T-cell (primary cell): ENCODE data around the gene MRAP. TPM values are rescaled to one million over a fixed set of nuclear protein-coding genes. Genes with fewer than 3 reads are reported as not detected.

Experiments used
- ATAC-seq, 4 experiments: fragments of 200-7000 bp in 3 of 4; fragments of 150-1000 bp in 1 of 4; cut with Tn5 transposase; replicated peaks in 1 of 4; 1 replicate in 3 of 4; 2 replicates in 1 of 4; pipeline ENCODE4 v1.10.0; 2021; ENCODE audit warnings: moderate library complexity in 3 of 4, mild to moderate bottlenecking in 2 of 4, moderate number of reproducible peaks in 1 of 4
- CTCF ChIA-PET, 2 donors: fragments of 300-600 bp; sonication (Branson Sonifier 250); formaldehyde crosslinking; loops; one replicate each; lab custom pipeline; 2022; ENCODE audit warnings: antibody characterized with exemption in 2 of 2; lab: Charles Lee
- POLR2A ChIA-PET, 2 donors: fragments of 300-600 bp; sonication (Branson Sonifier 250); formaldehyde crosslinking; loops; one replicate each; lab custom pipeline; 2022; ENCODE audit warnings: antibody characterized with exemption in 2 of 2; lab: Charles Lee
- DNase-seq, 35 experiments: peaks; one replicate each; pipeline versions ENCODE4 v3.0.0 to v3.0.0-alpha.2; 2013 to 2023
- H3K27ac ChIP-seq: one replicate; pipeline ENCODE4 v1.5.1; 2013; ENCODE audit warnings: low read length
- H3K27me3 ChIP-seq, 2 experiments: replicated peaks in 1 of 2; 1 replicate in 1 of 2; 2 replicates in 1 of 2; pipeline versions ENCODE4 v1.6.1 to v1.7.0; 2013; ENCODE audit warnings: low read length in 1 of 2, mixed read lengths in 1 of 2; ENCODE audit not compliant: control insufficient read depth in 2 of 2, insufficient read depth in 2 of 2; ENCODE audit errors: extremely low read depth in 1 of 2
- H3K36me3 ChIP-seq, 2 donors: 1 replicate in 1 of 2; 2 replicates in 1 of 2; pipeline versions ENCODE4 v1.6.1 to v1.7.0; 2013; ENCODE audit warnings: low read length in 1 of 2; ENCODE audit not compliant: control insufficient read depth in 2 of 2, insufficient read depth in 1 of 2; ENCODE audit errors: extremely low read depth in 1 of 2
- H3K4me1 ChIP-seq, 2 experiments: 1 replicate in 1 of 2; 2 replicates in 1 of 2; pipeline versions ENCODE4 v1.6.1 to v1.7.0; 2013; ENCODE audit warnings: low read length in 2 of 2, mixed read lengths in 1 of 2; ENCODE audit not compliant: insufficient read depth in 2 of 2, control insufficient read depth in 1 of 2; ENCODE audit errors: extremely low read depth in 1 of 2
- H3K4me3 ChIP-seq, 2 donors: 1 replicate in 1 of 2; 2 replicates in 1 of 2; pipeline versions ENCODE4 v1.5.1 to v1.7.0; 2013; ENCODE audit warnings: mild to moderate bottlenecking in 2 of 2, low read length in 1 of 2, moderate library complexity in 1 of 2; ENCODE audit not compliant: control insufficient read depth in 1 of 2; ENCODE audit errors: extremely low read depth in 1 of 2
- H3K9me3 ChIP-seq: 2 replicates; pipeline ENCODE4 v1.7.0; 2013
- H3K27ac Mint-ChIP-seq, 2 donors: one replicate each; pipeline ENCODE4 v1.8.0; 2020 to 2021; ENCODE audit warnings: mild to moderate bottlenecking in 2 of 2, mixed read lengths in 2 of 2
- H3K27me3 Mint-ChIP-seq, 2 donors: one replicate each; pipeline ENCODE4 v1.8.0; 2021 to 2022; ENCODE audit warnings: mixed read lengths in 2 of 2
- H3K36me3 Mint-ChIP-seq: one replicate; pipeline ENCODE4 v1.8.0; 2021; ENCODE audit warnings: mixed read lengths
- H3K4me1 Mint-ChIP-seq, 3 donors: one replicate each; pipeline ENCODE4 v1.8.0; 2020 to 2022; ENCODE audit warnings: mixed read lengths in 3 of 3, mild to moderate bottlenecking in 1 of 3
- H3K4me3 Mint-ChIP-seq, 3 donors: one replicate each; pipeline ENCODE4 v1.8.0; 2020 to 2022; ENCODE audit warnings: mild to moderate bottlenecking in 3 of 3, mixed read lengths in 3 of 3, moderate library complexity in 3 of 3
- H3K9me3 Mint-ChIP-seq, 3 donors: one replicate each; pipeline ENCODE4 v1.8.0; 2020 to 2022; ENCODE audit warnings: mixed read lengths in 3 of 3
- WGBS: methylation state at CpG from one replicate; pipeline ENCODE4 v1.1.5; 2013; ENCODE audit warnings: missing lambda C conversion rate; ENCODE audit not compliant: insufficient coverage; 5-methylcytosine and 5-hydroxymethylcytosine counted together
- total RNA-seq, 35 experiments: library from RNA in 6 of 35; stranded (reverse) in 6 of 35; fragments of 120-200 nt in 1 of 35; gene quantifications; one replicate each; pipeline versions ENCODE4 v1.2.1 to v1.2.4 and lab custom pipeline; 2013 to 2026

MRAP gene
- total RNA-seq, 5 donors from 2014 or later (not counting 1 experiment from before 2014, with no cell fraction given) = not detected

DNA sequence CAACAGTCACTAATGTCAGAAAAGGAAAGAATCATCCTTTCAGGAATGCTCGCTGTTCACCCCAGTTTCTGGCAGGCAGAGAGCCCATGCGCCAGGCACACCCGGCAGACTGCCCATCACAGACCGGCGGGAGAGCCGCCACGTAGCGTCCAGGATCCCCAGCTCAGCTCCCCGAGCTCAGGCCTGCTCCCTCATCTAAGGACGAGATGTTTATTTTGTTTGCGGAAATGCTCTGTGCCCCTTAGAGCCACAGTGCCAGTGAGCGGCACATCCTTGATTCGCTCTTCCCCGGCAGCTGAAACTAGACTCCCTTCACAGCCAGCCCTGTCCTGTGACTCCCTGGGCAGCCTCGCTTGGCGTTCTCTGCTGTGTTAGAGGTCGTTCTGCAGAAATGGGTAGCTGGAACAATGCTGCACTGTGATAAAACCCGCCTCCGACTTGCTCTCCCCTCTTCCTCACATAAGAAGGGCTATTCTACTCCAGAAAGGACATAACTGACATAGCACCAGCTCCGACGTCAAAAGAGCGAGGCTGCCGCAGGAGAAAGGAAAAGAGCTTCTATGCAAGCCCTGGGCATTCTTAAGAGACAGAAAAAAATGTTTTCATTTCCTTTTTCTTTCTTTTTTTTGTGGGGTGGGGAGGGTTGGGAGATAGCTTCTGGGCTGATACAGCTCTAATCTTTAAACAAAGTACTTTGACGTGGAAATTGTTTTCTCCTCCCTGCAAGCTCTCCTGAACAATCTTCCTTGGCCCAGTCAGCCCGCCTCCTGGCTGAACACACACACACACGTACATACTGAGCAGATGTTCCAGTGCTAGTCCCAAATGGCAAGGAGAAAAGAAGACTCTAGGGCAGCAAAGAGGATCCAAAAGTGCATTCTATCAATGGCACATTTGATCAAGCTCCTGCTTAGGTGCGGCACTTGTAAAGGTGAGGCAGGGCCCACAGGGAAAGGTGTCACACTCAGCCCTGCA is 37.2 kb downstream of the MRAP start:
- ChIA-PET POLR2A (no interaction called here), CTCF (interaction anchor here in 1 of 2 donors (0.7 kb wide), 1 partner anchor 12 kb away, joined by 6 read pairs; no protein-coding TSS in a partner anchor)
- no peaks in the 10 kb centered on the region for H3K9me3 Mint-ChIP-seq
- Histone ChIP-seq H3K27me3 (no peaks in the 10 kb centered on the region), H3K27ac (no peak overlapping the region), H3K4me1 (no peaks in the 10 kb centered on the region), H3K9me3 (no peaks in the 10 kb centered on the region), H3K36me3 (peaks cover 30 to 81% of the 10 kb centered on the region in 2 donors), H3K4me3 (no peak overlapping the region)
- ATAC-seq = no peak
- WGBS = 93% methylated on average over 23 of the region's 27 CpGs
- no peaks in the 10 kb centered on the region for H3K4me1 Mint-ChIP-seq
- H3K4me3 Mint-ChIP-seq = no peak overlapping the region
- no peak overlapping the region for H3K27ac Mint-ChIP-seq
- peaks cover 83% of the 10 kb centered on the region for H3K36me3 Mint-ChIP-seq
- H3K27me3 Mint-ChIP-seq = no peaks in the 10 kb centered on the region
- no peak for DNase-seq

DNA sequence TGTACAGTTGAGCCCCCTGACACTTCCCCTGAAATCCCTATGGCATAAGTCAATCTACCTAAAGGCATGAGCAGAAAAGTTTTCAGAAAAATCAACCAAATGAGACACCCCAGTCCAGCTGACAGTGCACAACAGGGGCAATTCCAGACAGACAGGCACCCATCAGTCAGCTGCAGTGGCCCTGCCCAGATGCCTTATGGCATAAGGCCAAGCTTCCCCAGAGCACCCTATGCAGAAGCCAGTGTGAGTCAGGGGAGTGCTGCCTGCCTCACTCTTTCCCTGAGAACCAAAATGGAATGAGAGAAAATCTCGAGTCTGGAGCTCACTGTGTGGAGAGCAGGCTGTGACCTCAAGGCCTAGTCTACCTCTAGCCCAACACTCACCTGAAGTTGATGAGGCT is 38.1 kb downstream of the MRAP start:
- no peaks in the 10 kb centered on the region for H3K9me3 ChIP-seq
- no peaks in the 10 kb centered on the region for H3K9me3 Mint-ChIP-seq
- no peaks in the 10 kb centered on the region for H3K27me3 Mint-ChIP-seq
- H3K36me3 Mint-ChIP-seq = peaks cover 85% of the 10 kb centered on the region
- DNase-seq (no peak), ATAC-seq (no peak)
- H3K36me3 ChIP-seq = peaks cover 26 to 81% of the 10 kb centered on the region in 2 donors
- H3K4me3 Mint-ChIP-seq = no peak overlapping the region
- no peaks in the 10 kb centered on the region for H3K4me1 ChIP-seq
- WGBS = 100% methylated on average over 1 of the region's 1 CpG
- H3K27ac Mint-ChIP-seq = no peak overlapping the region
- H3K27me3 ChIP-seq = no peaks in the 10 kb centered on the region
- ChIA-PET POLR2A (no interaction called here), CTCF (no interaction called here)
- no peak overlapping the region for H3K4me3 ChIP-seq
- no peaks in the 10 kb centered on the region for H3K4me1 Mint-ChIP-seq
- H3K27ac ChIP-seq = no peak overlapping the region

DNA sequence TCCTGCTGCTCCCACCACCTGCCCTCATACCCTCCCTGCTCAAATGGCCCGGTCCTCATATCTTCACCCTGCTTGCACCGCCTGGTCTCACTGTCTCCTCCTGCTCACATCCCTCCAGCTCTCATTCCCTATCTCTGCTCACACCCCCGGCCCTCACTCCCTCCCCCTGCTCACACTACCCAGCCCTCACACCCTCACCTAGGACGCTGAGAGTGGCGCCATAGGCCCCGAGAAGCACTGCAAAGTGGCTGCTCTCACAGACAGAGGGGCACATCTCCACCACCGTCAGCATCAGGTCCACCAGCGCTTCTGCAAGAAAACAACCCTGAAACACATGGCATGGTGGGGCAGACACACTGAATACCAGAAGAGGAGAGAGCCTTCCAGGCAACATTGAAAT is 38.6 kb downstream of the MRAP start:
- ChIA-PET POLR2A (no interaction called here), CTCF (no interaction called here)
- no peaks in the 10 kb centered on the region for H3K27me3 Mint-ChIP-seq
- Histone ChIP-seq H3K4me1 (no peaks in the 10 kb centered on the region), H3K4me3 (no peak overlapping the region), H3K27ac (no peak overlapping the region), H3K27me3 (no peaks in the 10 kb centered on the region), H3K9me3 (no peaks in the 10 kb centered on the region), H3K36me3 (peaks cover 22 to 82% of the 10 kb centered on the region in 2 donors)
- H3K4me3 Mint-ChIP-seq = no peak overlapping the region
- WGBS = 91% methylated on average over 5 of the region's 8 CpGs
- no peaks in the 10 kb centered on the region for H3K4me1 Mint-ChIP-seq
- DNase-seq (no peak), ATAC-seq (no peak)
- H3K27ac Mint-ChIP-seq = no peak overlapping the region
- H3K9me3 Mint-ChIP-seq = no peaks in the 10 kb centered on the region
- H3K36me3 Mint-ChIP-seq = peaks cover 81% of the 10 kb centered on the region

DNA sequence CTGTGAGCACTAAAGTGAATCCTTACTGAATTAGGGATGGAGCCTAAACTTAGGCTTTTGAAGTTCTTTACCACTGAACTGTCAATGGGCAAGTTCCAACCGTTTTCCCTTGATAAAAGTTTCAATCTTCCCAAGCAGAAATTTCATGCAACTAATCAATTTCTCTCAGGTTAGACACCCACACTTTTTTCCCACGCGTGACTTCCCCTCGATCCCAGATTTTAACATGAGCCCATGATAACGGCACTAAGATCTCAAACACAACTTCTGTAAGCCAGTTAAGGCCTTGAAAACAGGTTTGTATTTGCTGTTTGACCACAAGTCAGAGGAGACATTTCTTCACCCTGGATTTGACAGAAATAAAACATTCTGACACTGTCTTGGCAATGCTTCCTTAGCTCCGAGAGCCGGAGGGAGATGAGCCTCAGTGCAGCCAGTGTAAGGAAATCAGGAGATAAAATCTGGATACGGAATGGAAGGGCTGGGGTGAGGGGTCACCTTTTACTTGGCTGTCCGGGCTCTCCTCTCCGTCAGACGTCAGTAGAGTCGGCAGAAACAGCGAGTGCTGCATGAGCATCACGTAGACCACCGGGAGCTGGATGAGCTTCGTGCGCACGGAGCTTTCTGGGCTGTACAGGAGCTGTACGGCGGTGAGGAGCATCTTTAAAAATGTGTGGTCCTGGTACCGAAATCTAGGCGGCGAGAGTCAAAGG is 39.7 kb downstream of the MRAP start:
- ChIA-PET CTCF (no interaction called here), POLR2A (no interaction called here)
- no peak overlapping the region for H3K27ac Mint-ChIP-seq
- no peak for ATAC-seq
- Histone ChIP-seq H3K9me3 (no peaks in the 10 kb centered on the region), H3K27me3 (no peaks in the 10 kb centered on the region), H3K4me3 (no peak overlapping the region), H3K36me3 (peaks cover 26 to 85% of the 10 kb centered on the region in 2 donors), H3K27ac (no peak overlapping the region), H3K4me1 (no peaks in the 10 kb centered on the region)
- no peak for DNase-seq
- H3K27me3 Mint-ChIP-seq = no peaks in the 10 kb centered on the region
- H3K4me3 Mint-ChIP-seq = no peak overlapping the region
- H3K4me1 Mint-ChIP-seq = no peaks in the 10 kb centered on the region
- H3K9me3 Mint-ChIP-seq = no peaks in the 10 kb centered on the region
- 95% methylated on average over 16 of the region's 23 CpGs for WGBS
- peaks cover 78% of the 10 kb centered on the region for H3K36me3 Mint-ChIP-seq

DNA sequence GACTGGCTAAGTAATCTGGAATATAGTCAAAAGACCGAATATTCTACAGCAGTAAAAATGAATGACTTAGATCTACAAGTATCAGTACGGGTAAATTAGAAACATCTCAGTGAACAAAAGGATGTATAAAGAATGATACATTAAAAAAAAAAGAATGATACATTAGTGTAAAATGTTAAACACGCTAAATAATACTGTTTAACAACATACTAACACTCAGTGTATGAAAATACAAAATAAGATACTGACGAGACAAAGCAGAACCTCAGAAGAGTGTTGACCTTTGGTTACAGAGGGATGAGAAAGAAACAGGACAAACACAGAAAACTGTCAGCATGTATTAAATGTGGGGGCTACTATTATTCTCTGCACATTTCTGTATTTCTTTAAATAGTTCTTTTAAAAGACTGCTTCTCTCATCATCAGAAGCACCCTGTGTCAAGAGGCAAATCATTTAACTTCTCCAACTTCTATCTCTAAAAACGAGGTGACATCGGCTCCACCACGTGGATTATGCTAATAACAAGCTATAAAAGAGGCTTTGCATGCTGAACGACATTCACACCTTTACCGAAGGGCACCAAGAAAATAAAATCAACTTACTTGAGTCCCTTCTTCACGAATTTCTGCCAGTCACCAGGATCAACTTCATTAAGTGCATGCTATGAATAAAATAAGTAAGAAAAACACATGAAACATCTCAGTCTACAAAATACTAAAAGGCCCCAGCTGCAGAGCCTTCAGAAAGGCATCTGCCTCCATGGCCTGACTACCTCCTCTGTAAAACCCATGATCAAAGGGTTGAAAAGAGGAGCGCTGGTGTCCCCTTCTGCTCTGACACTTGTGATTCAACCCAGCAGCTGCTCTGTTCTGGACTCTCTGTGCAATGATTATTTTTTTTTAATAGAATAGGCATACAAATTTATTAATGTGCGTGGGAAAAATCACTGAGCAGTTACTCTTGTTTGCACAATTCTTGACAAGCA is 42.5 kb downstream of the MRAP start:
- WGBS = 100% methylated on average over 3 of the region's 12 CpGs
- POLR2A ChIA-PET = no interaction called here
- Histone ChIP-seq H3K36me3 (peaks cover 31 to 90% of the 10 kb centered on the region in 2 donors), H3K4me1 (no peaks in the 10 kb centered on the region), H3K27me3 (no peaks in the 10 kb centered on the region), H3K27ac (no peak overlapping the region), H3K9me3 (no peaks in the 10 kb centered on the region), H3K4me3 (no peak overlapping the region)
- Mint-ChIP-seq H3K27ac (no peak overlapping the region), H3K27me3 (no peaks in the 10 kb centered on the region), H3K9me3 (peaks cover 7 to 14% (median 10%) of the 10 kb centered on the region in 3 donors), H3K4me1 (no peaks in the 10 kb centered on the region), H3K4me3 (no peak overlapping the region), H3K36me3 (peaks cover 76% of the 10 kb centered on the region)
- no peak for ATAC-seq
- CTCF ChIA-PET = no interaction called here
- no peak for DNase-seq

DNA sequence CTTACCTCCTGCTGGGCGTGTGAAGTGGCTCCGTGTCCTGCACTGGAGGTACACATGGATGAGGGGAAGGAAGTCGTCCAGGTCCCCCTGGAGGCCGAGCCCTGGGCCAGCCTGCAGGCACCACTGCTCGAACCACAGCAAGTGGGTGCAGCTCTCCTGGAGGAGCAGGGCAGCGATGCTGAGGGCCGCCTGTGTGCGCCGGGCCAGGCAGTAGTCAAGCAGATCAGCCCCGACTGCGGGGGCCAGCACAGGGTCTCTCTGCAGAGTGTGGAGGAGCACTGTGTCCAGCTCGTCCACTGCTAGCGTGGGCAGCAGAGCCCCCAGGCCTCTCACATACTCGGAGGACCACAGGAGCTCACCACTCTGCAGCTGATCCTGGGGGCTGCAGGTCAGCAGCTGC is 48.3 kb downstream of the MRAP start:
- no peaks in the 10 kb centered on the region for H3K4me1 ChIP-seq
- H3K27me3 Mint-ChIP-seq = no peaks in the 10 kb centered on the region
- DNase-seq (no peak), ATAC-seq (no peak)
- peaks cover 78% of the 10 kb centered on the region for H3K36me3 Mint-ChIP-seq
- H3K27ac ChIP-seq = no peak overlapping the region
- no peak overlapping the region for H3K27ac Mint-ChIP-seq
- peaks cover 7 to 14% (median 10%) of the 10 kb centered on the region in 3 donors for H3K9me3 Mint-ChIP-seq
- no peak overlapping the region for H3K4me3 ChIP-seq
- H3K9me3 ChIP-seq = no peaks in the 10 kb centered on the region
- 98% methylated on average over 14 of the region's 14 CpGs for WGBS
- no peaks in the 10 kb centered on the region for H3K27me3 ChIP-seq
- no peaks in the 10 kb centered on the region for H3K4me1 Mint-ChIP-seq
- peaks cover 27 to 93% of the 10 kb centered on the region in 2 donors for H3K36me3 ChIP-seq
- ChIA-PET CTCF (no interaction called here), POLR2A (interaction anchor here in 1 of 2 donors (0.6 kb wide), 1 partner anchor 17 kb away, joined by 3 read pairs; no protein-coding TSS in a partner anchor)
- no peak overlapping the region for H3K4me3 Mint-ChIP-seq
